Spinal cord (tissue), 10 donors: ENCODE results near the gene FPGS. TPM values are rescaled to one million over a fixed set of nuclear protein-coding genes. Genes with fewer than 3 reads are reported as not detected.

Experiments used
- DNase-seq, 6 donors: peaks; one replicate each; pipeline versions ENCODE4 v3.0.0 to v3.0.0-alpha.2; 2013 to 2015; ENCODE audit warnings: low spot score in 6 of 6, low read depth in 4 of 6
- H3K27ac ChIP-seq: one replicate; pipeline ENCODE4 v1.5.1; 2013; ENCODE audit warnings: low read depth, low read length, control low read depth
- H3K27me3 ChIP-seq: one replicate; pipeline ENCODE4 v1.6.1; 2013; ENCODE audit warnings: low read length; ENCODE audit not compliant: control insufficient read depth, insufficient read depth
- H3K36me3 ChIP-seq: one replicate; pipeline ENCODE4 v1.6.1; 2013; ENCODE audit warnings: low read length; ENCODE audit not compliant: control insufficient read depth, insufficient read depth
- H3K4me1 ChIP-seq: one replicate; pipeline ENCODE4 v1.6.1; 2013; ENCODE audit warnings: low read length; ENCODE audit not compliant: control insufficient read depth, insufficient read depth
- H3K4me3 ChIP-seq: one replicate; pipeline ENCODE4 v1.5.1; 2013; ENCODE audit warnings: low read depth, low read length, control low read depth
- H3K9me3 ChIP-seq: one replicate; pipeline ENCODE4 v1.6.1; 2013; ENCODE audit warnings: low read length; ENCODE audit not compliant: control insufficient read depth, insufficient read depth
- WGBS: methylation state at CpG from one replicate; pipeline ENCODE4 v1.1.5; 2013; ENCODE audit warnings: missing lambda C conversion rate; ENCODE audit not compliant: insufficient coverage; 5-methylcytosine and 5-hydroxymethylcytosine counted together
- polyA plus RNA-seq, 2 donors: library from polyadenylated mRNA; unstranded; fragments of 120-200 nt; gene quantifications; one replicate each; pipeline ENCODE4 v1.2.1, GENCODE V29; 2013; ENCODE audit not compliant: insufficient read length in 2 of 2
- total RNA-seq, 2 donors: library from RNA; depleted of rRNA in 1 of 2; stranded (reverse); fragments of 120-200 nt in 1 of 2; fragments of >200 nt in 1 of 2; gene quantifications; one replicate each; pipeline versions ENCODE4 v1.2.3 to v1.2.4, GENCODE V29; 2013 to 2014
- donor health status: healthy.

The FPGS gene
- total and polyA plus RNA-seq, 4 donors: 17.8 to 50.1 (median 37.9) TPM

DNA sequence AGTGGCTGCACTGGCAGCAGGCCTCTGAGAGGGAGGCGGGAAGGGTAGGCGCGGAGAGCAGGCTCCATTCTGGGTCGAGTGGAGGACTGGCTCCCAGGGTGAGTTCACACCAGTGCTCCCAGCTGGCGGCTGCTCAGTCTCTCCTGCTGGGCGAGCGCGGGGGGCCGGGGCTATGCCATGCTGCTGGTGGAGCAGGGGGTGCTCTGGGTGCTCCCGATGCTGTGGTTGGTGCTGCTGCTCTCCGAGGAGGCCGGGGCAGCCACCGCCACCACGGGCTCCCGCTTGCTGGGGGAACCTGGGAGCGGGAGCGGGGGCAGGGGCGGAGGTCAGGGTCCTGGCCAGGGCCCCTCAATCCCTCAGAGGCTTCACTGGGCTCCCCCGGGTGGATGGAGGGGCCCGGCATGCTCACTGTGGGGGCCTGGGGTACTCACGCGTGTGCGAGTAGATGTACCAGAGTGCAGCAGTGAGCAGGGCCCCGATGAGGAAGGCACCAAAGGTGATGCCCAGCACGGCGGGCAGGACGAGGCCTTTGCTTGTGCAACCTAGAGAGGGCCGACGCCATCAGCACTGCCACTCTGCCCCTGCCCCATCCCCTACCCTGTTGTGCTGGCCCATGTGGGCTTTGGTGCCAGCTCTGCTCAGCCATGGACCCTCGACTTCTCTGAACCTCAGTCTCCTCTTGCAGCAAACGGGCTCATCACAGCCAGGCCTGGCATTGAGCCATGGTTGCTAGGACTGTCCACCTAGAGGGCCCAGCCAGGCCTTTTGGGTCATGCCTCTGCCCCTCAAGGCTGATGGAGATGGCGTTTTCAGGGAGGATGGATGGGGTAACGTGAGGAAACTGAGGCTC is 13.1 kb downstream of the FPGS start:
- H3K4me1 ChIP-seq: peaks cover 24% of the 10 kb centered on the region
- no peak overlapping the region for H3K4me3 ChIP-seq
- WGBS: 91% methylated on average over 33 of the region's 33 CpGs
- H3K36me3 ChIP-seq: peaks cover 73% of the 10 kb centered on the region
- no peaks in the 10 kb centered on the region for H3K9me3 ChIP-seq
- DNase-seq: no peak
- no peaks in the 10 kb centered on the region for H3K27me3 ChIP-seq
- no peak overlapping the region for H3K27ac ChIP-seq

GRCh38 chr9:127816362-127816725 is 13.7 kb downstream of the FPGS start:
- peaks cover 24% of the 10 kb centered on the region for H3K4me1 ChIP-seq
- H3K27ac ChIP-seq: no peak overlapping the region
- no peak overlapping the region for H3K4me3 ChIP-seq
- H3K36me3 ChIP-seq: peaks cover 70% of the 10 kb centered on the region
- H3K27me3 ChIP-seq: no peaks in the 10 kb centered on the region
- no peaks in the 10 kb centered on the region for H3K9me3 ChIP-seq
- 80% methylated on average over 1 of the region's 3 CpGs for WGBS
- DNase-seq: no peak

DNA sequence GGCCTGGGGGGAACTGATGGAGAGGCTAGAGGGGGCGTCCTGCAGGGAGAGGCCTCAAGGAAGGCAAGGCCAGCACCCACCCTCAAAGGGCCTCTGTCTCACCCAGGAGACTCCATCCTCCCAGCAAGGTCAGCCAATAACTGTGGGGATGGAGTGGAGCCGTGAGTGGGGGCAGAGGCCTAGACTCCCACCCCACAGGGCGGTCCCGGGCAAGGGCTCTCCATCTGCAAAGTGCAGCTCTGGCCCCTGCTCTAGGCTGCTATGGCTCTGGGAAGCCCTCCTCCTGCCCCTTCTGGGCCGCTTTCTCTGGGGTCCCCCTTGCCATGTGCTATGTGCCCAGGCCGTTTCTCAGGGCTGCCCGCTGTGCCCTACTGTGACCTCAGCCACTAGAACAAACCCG is 14.0 kb downstream of the FPGS start:
- no peak for DNase-seq
- no peak overlapping the region for H3K4me3 ChIP-seq
- peaks cover 24% of the 10 kb centered on the region for H3K4me1 ChIP-seq
- H3K27ac ChIP-seq: no peak overlapping the region
- no peaks in the 10 kb centered on the region for H3K27me3 ChIP-seq
- peaks cover 70% of the 10 kb centered on the region for H3K36me3 ChIP-seq
- 83% methylated on average over 7 of the region's 8 CpGs for WGBS
- no peaks in the 10 kb centered on the region for H3K9me3 ChIP-seq

DNA sequence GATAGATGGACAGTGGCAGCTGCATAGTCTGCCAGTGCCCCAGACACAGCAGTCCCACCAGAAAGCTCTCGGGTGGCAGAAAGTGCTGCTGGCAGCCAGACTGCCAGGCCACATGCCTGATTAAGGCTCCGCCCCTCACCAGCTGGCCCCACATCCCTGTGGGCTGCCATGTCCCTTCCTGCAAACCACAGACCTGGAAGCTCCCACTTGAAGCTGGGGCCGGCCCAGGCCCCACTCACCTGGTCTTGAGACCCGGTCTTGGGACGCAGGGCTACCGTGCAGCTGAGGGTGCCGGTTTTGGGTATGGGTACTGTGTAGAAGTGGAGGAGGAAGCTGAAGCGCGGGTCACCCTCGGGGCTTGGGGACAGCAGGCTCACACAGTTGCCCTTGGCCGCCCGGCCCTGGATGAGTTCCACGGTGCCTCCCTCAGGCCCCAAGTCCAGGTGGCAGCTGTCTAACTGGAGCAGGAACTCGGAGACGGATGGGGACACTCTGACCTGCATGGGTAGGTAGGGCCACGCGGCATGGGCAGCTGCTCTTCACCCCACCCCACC is 15.3 kb downstream of the FPGS start:
- Histone ChIP-seq H3K27ac (no peak overlapping the region), H3K4me3 (no peak overlapping the region), H3K9me3 (no peaks in the 10 kb centered on the region), H3K4me1 (peaks cover 24% of the 10 kb centered on the region), H3K27me3 (no peaks in the 10 kb centered on the region), H3K36me3 (peaks cover 59% of the 10 kb centered on the region)
- DNase-seq: no peak
- WGBS: 86% methylated on average over 13 of the region's 17 CpGs

GRCh38 chr9:127818574-127818973 is 15.9 kb downstream of the FPGS start:
- 95% methylated on average over 5 of the region's 11 CpGs for WGBS
- H3K27ac ChIP-seq: no peak overlapping the region
- no peaks in the 10 kb centered on the region for H3K27me3 ChIP-seq
- DNase-seq: no peak
- no peak overlapping the region for H3K4me3 ChIP-seq
- no peaks in the 10 kb centered on the region for H3K9me3 ChIP-seq
- H3K4me1 ChIP-seq: peaks cover 22% of the 10 kb centered on the region
- peaks cover 53% of the 10 kb centered on the region for H3K36me3 ChIP-seq

DNA sequence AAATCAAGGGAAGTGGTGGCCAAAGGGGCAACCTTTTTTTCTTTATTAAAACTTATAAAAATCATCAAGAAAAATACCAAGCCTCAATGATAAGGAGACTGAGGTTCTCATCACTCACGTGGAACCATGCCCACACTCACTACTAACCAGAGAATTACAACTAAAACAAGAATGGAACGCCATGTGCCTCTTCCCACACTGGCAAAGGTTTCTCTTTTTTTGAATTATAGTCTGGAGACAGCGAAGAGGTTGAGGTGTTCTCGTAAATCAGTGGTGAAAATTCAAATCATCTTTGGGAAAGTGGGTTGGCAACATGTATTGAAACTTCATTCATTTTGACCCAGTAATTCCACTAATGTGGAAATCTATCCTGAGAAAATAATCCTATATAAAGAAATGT is 19.4 kb downstream of the FPGS start:
- H3K4me1 ChIP-seq: peaks cover 25% of the 10 kb centered on the region
- H3K4me3 ChIP-seq: no peak overlapping the region
- H3K9me3 ChIP-seq: no peaks in the 10 kb centered on the region
- WGBS: 60% methylated on average over 1 of the region's 4 CpGs
- H3K36me3 ChIP-seq: peaks cover 18% of the 10 kb centered on the region
- peaks cover 14% of the 10 kb centered on the region for H3K27me3 ChIP-seq
- H3K27ac ChIP-seq: no peak overlapping the region
- peak in 1 of 6 donors; percentile 7 for DNase-seq

GRCh38 chr9:127825319-127826051 is 22.8 kb downstream of the FPGS start:
- H3K36me3 ChIP-seq: no peaks in the 10 kb centered on the region
- H3K27ac ChIP-seq: no peak overlapping the region
- H3K4me3 ChIP-seq: no peak overlapping the region
- H3K4me1 ChIP-seq: peaks cover 32% of the 10 kb centered on the region
- peak in 1 of 6 donors; percentile 12 for DNase-seq
- no peaks in the 10 kb centered on the region for H3K9me3 ChIP-seq
- H3K27me3 ChIP-seq: peaks cover 21% of the 10 kb centered on the region
- 21% methylated on average over 29 of the region's 42 CpGs for WGBS

- H3K4me1 ChIP-seq: peaks cover 32% of the 10 kb centered on the region
- no peak overlapping the region for H3K27ac ChIP-seq
- no peaks in the 10 kb centered on the region for H3K9me3 ChIP-seq
- no peaks in the 10 kb centered on the region for H3K36me3 ChIP-seq
- DNase-seq: no peak
- 66% methylated on average over 7 of the region's 7 CpGs for WGBS
- H3K27me3 ChIP-seq: peaks cover 21% of the 10 kb centered on the region
- no peak overlapping the region for H3K4me3 ChIP-seq
These were observed 23.7 kb downstream of the FPGS start for GRCh38 chr9:127826253-127826913.

GRCh38 chr9:127828262-127829031 is 25.8 kb downstream of the FPGS start:
- H3K4me1 ChIP-seq: peaks cover 32% of the 10 kb centered on the region
- WGBS: 3% methylated on average over 33 of the region's 34 CpGs
- H3K27ac ChIP-seq: peak overlapping the region; percentile 74
- no peaks in the 10 kb centered on the region for H3K36me3 ChIP-seq
- H3K27me3 ChIP-seq: peaks cover 21% of the 10 kb centered on the region
- peak in 4 of 6 donors; percentile 11 to 78 (median 38) for DNase-seq
- peak overlapping the region; percentile 16 for H3K4me3 ChIP-seq
- H3K9me3 ChIP-seq: no peaks in the 10 kb centered on the region
